ENCODE results near the gene CEP162.
"Not testable (repeated sequence)": the region's sequence is repeated elsewhere in the genome, so short reads cannot be mapped to it uniquely, and the experiment has no call there.

GRCh38 chr6:84164328-84164727 lies 63.1 kb downstream of the CEP162 start:
- not testable (repeated sequence) for TF ChIP-seq CTCF, POLR2AphosphoS5, EP300 (IDR thresholded peaks at IDR 0.05)
